PFSK-1 (cell line): ENCODE measurements around the gene G6PC1.

Experiments
- POLR2AphosphoS5 ChIP-seq: IDR thresholded peaks from 2 replicates; pipeline ENCODE4 v1.6.1; 2012; ENCODE audit warnings: low read depth, mild to moderate bottlenecking, control low read depth, low read length, moderate library complexity
- TF ChIP-seq, protein P1 (sequence below), 2 experiments: IDR thresholded peaks; 2 replicates each; pipeline versions ENCODE4 v1.6.1 to v1.8.0; 2011 to 2012; ENCODE audit warnings: low read depth in 2 of 2, low read length in 2 of 2, control low read depth in 1 of 2, inconsistent platforms in 1 of 2, mild to moderate bottlenecking in 1 of 2, moderate library complexity in 1 of 2; ENCODE audit not compliant: insufficient read depth in 1 of 2

DNA sequence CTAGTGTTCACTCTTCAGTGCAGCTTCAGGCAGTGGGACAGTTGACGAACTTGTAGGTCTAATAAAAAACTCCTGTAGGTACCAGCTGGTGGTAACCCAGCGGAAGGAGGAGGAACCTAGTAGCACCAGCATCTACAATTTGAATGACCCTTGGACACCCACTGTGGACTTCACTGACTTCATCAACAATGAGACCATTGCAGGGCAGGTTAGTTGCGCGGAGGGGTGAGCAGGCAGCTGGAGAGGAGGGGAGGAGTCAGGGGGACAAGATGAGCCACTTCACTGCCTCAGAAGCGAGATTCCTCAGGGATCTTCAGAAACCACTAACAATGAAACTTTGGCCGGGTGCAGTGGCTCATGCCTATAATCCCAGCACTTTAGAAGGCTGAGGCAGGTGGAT, 27.3 kb upstream of the G6PC1 start:
- TF ChIP-seq, protein P1, sequence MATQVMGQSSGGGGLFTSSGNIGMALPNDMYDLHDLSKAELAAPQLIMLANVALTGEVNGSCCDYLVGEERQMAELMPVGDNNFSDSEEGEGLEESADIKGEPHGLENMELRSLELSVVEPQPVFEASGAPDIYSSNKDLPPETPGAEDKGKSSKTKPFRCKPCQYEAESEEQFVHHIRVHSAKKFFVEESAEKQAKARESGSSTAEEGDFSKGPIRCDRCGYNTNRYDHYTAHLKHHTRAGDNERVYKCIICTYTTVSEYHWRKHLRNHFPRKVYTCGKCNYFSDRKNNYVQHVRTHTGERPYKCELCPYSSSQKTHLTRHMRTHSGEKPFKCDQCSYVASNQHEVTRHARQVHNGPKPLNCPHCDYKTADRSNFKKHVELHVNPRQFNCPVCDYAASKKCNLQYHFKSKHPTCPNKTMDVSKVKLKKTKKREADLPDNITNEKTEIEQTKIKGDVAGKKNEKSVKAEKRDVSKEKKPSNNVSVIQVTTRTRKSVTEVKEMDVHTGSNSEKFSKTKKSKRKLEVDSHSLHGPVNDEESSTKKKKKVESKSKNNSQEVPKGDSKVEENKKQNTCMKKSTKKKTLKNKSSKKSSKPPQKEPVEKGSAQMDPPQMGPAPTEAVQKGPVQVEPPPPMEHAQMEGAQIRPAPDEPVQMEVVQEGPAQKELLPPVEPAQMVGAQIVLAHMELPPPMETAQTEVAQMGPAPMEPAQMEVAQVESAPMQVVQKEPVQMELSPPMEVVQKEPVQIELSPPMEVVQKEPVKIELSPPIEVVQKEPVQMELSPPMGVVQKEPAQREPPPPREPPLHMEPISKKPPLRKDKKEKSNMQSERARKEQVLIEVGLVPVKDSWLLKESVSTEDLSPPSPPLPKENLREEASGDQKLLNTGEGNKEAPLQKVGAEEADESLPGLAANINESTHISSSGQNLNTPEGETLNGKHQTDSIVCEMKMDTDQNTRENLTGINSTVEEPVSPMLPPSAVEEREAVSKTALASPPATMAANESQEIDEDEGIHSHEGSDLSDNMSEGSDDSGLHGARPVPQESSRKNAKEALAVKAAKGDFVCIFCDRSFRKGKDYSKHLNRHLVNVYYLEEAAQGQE (IDR thresholded peaks at IDR 0.05; ENCODE audit: insufficient read depth in 1 of 2, low read depth in 2 of 2, low read length in 2 of 2) = no peak
- TF ChIP-seq POLR2AphosphoS5 = no peak
